Gastroesophageal sphincter (tissue), 4 donors: ENCODE data around the gene ABLIM2. TPM values are rescaled to one million over a fixed set of nuclear protein-coding genes. Genes with fewer than 3 reads are reported as not detected.

Source experiments
- ATAC-seq: fragments of 150-250 bp; one replicate; pipeline ENCODE4 v1.9.1; 2016; ENCODE audit warnings: mild to moderate bottlenecking, moderate library complexity
- H3K27ac ChIP-seq, 4 donors: fragments of 200-600 bp; sonication (generic) in 3 of 4; 1 replicate in 3 of 4; 2 replicates in 1 of 4; pipeline ENCODE4 v1.5.1; 2016 to 2019
- H3K27me3 ChIP-seq: fragments of 200-600 bp; sonication (generic); one replicate; pipeline ENCODE4 v1.5.1; 2019
- H3K36me3 ChIP-seq, 2 donors: fragments of 200-600 bp; sonication (generic); one replicate each; pipeline ENCODE4 v1.5.1; 2019; ENCODE audit warnings: control low read depth in 1 of 2
- H3K4me1 ChIP-seq, 3 donors: fragments of 200-600 bp; sonication (generic); 1 replicate in 2 of 3; 2 replicates in 1 of 3; pipeline ENCODE4 v1.5.1; 2016 to 2019; ENCODE audit warnings: control low read depth in 2 of 3
- H3K4me3 ChIP-seq, 2 donors: fragments of 200-600 bp; sonication (generic); one replicate each; pipeline ENCODE4 v1.5.1; 2019; ENCODE audit warnings: mild to moderate bottlenecking in 1 of 2, moderate library complexity in 1 of 2
- H3K9me3 ChIP-seq, 3 donors: fragments of 200-600 bp; sonication (generic); one replicate each; pipeline ENCODE4 v1.5.1; 2017 to 2019; ENCODE audit warnings: control low read depth in 2 of 3
- CTCF ChIP-seq, 4 experiments: fragments of 200-600 bp in 2 of 4; fragments of 450-650 bp in 2 of 4; sonication (generic) in 1 of 4; IDR thresholded peaks; one replicate each; pipeline ENCODE4 v1.5.1; 2017 to 2019; ENCODE audit warnings: antibody characterized with exemption in 4 of 4, mild to moderate bottlenecking in 2 of 4, moderate library complexity in 2 of 4
- EP300 ChIP-seq: sonication (generic); formaldehyde crosslinking; IDR thresholded peaks from one replicate; pipeline ENCODE4 v1.6.1; 2017; ENCODE audit warnings: antibody characterized with exemption, mild to moderate bottlenecking
- POLR2A ChIP-seq, 2 donors: fragments of 450-650 bp; IDR thresholded peaks; one replicate each; pipeline ENCODE4 v1.6.1; 2017; ENCODE audit warnings: antibody characterized with exemption in 2 of 2, mild to moderate bottlenecking in 2 of 2, moderate library complexity in 1 of 2
- POLR2AphosphoS5 ChIP-seq: sonication (generic); formaldehyde crosslinking; IDR thresholded peaks from one replicate; pipeline ENCODE4 v1.6.1; 2017; ENCODE audit warnings: antibody characterized with exemption
- WGBS, 2 donors: methylation state at CpG; one replicate each; pipeline ENCODE4 v1.1.5; 2018; ENCODE audit warnings: low coverage in 1 of 2; 5-methylcytosine and 5-hydroxymethylcytosine counted together
- total RNA-seq, 4 donors: library from RNA; depleted of rRNA; stranded (reverse); fragments of >200 nt; gene quantifications; one replicate each; pipeline ENCODE4 v1.1.0, GENCODE V29; 2016

Gene ABLIM2
- total RNA-seq, 4 donors from 2014 or later, result 5.0 to 13.5 (median 8.0) TPM

GRCh38 chr4:7967501-7968261 lies 190.9 kb downstream of the ABLIM2 start:
- Histone ChIP-seq H3K4me3 (no peak overlapping the region), H3K9me3 (no peaks in the 10 kb centered on the region), H3K4me1 (peaks cover 0 to 67% (median 18%) of the 10 kb centered on the region in 3 donors), H3K36me3 (no peaks in the 10 kb centered on the region), H3K27me3 (no peaks in the 10 kb centered on the region), H3K27ac (peak overlapping the region in 3 of 4 donors; percentile 80 to 84 (median 80))
- 66% methylated on average over 18 of the region's 21 CpGs; no CpG with 5 or more reads in 1 of the 2 donors for WGBS, 2 donors
- ATAC-seq, result no peak
- TF ChIP-seq CTCF (IDR thresholded peaks at IDR 0.05), result no peak
- TF ChIP-seq POLR2AphosphoS5, result no peak
- no peak for TF ChIP-seq POLR2A (IDR thresholded peaks at IDR 0.05)
- no peak for TF ChIP-seq EP300

- WGBS, 2 donors, result 86% methylated on average over 2 of the region's 9 CpGs; no CpG with 5 or more reads in 1 of the 2 donors
- peak overlapping the region in 1 of 4 donors; percentile 80 for H3K27ac ChIP-seq
These were observed 191.6 kb downstream of the ABLIM2 start for GRCh38 chr4:7967063-7967440.

DNA sequence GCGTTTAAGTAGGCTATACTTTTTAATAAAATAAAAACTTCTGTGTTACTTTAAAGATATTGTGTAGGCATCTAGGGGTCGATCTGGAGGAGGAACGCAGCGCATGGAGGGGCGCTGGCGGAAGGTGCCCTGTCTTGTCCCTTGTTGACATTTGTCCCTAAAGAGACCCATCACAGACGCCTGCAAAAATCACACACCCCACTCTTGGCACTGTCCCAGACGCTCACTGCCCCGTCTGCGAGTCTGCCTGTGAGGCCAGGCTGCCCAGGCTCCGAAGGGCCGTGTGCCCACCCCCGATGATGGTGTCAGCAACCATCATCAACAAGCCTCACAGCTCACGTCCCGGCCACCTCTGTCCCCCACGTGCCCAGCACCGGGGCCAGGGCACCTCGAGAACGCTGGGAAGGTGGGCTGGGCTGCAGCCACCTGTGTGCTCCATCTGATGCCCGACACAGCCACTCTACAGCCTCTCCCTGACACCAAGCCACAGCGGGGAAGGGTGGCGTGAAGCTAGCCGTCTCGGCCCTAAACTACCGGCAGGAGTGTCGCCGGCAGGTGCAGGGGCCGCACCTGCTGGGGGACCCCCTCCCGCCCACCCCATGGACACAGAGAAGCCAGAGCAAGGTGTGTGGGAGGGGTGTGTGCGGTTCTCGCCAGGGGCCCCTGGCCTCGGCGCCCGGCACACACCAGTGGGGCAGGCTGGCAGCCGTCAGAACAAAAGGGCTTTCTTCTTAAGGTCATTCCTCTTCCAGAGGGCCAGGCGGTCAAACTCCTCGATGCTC lies 192.1 kb downstream of the ABLIM2 start:
- no peak for ATAC-seq
- TF ChIP-seq POLR2A (IDR thresholded peaks at IDR 0.05), result no peak
- no peak for TF ChIP-seq CTCF (IDR thresholded peaks at IDR 0.05)
- no peak for TF ChIP-seq POLR2AphosphoS5
- no peak for TF ChIP-seq EP300
- Histone ChIP-seq H3K27ac (no peak overlapping the region), H3K4me3 (no peak overlapping the region), H3K9me3 (no peaks in the 10 kb centered on the region), H3K36me3 (no peaks in the 10 kb centered on the region), H3K4me1 (peaks cover 0 to 62% (median 20%) of the 10 kb centered on the region in 3 donors), H3K27me3 (no peaks in the 10 kb centered on the region)
- WGBS, 2 donors, result 88 to 93% methylated on average over 2 to 8 of the region's 37 CpGs

More at GRCh38 chr4:7967063-7967440, 191.6 kb downstream of the ABLIM2 start:
- Histone ChIP-seq H3K4me3 (no peak overlapping the region), H3K4me1 (peaks cover 0 to 62% (median 18%) of the 10 kb centered on the region in 3 donors), H3K9me3 (no peaks in the 10 kb centered on the region), H3K36me3 (no peaks in the 10 kb centered on the region), H3K27me3 (no peaks in the 10 kb centered on the region)
- no peak for ATAC-seq
- no peak for TF ChIP-seq POLR2AphosphoS5
- no peak for TF ChIP-seq CTCF (IDR thresholded peaks at IDR 0.05)
- TF ChIP-seq POLR2A (IDR thresholded peaks at IDR 0.05), result no peak
- TF ChIP-seq EP300, result no peak

- Histone ChIP-seq H3K4me3 (no peak overlapping the region), H3K36me3 (no peaks in the 10 kb centered on the region), H3K27ac (peak overlapping the region in 3 of 4 donors; percentile 47 to 59 (median 57)), H3K9me3 (no peaks in the 10 kb centered on the region), H3K4me1 (peaks cover 0 to 62% (median 28%) of the 10 kb centered on the region in 3 donors), H3K27me3 (no peaks in the 10 kb centered on the region)
- TF ChIP-seq CTCF (IDR thresholded peaks at IDR 0.05) (no peak), POLR2A (IDR thresholded peaks at IDR 0.05) (no peak), EP300 (no peak), POLR2AphosphoS5 (no peak)
- ATAC-seq, result no peak
- 71% methylated on average over 11 of the region's 23 CpGs; no CpG with 5 or more reads in 1 of the 2 donors for WGBS, 2 donors
These were observed 193.5 kb downstream of the ABLIM2 start for GRCh38 chr4:7964890-7965662.
